ENCODE measurements around the gene CHTF8. TPM values are rescaled to one million over a fixed set of nuclear protein-coding genes. Genes with fewer than 3 reads are reported as not detected.
A peak's percentile ranks its signal among the peaks of the same experiment; 100 is the strongest.

CHTF8 gene
- polyA plus RNA-seq, 1 of the 3 experiments (the other 2 are of a cell fraction), result 83.0 TPM

GRCh38 chr16:69089091-69089910 lies 43.1 kb downstream of the CHTF8 start (continued):
- TF ChIP-seq FOSL2 (IDR thresholded peaks at IDR 0.05; ENCODE audit: borderline replicate concordance, low read depth) (no peak; the same call in 1 of the 2 replicates), CHD2 (IDR thresholded peaks at IDR 0.05; ENCODE audit: low read length, partially characterized antibody) (peak; percentile 26)

- WGBS (ENCODE audit: low lambda C conversion rate), result 86% methylated on average over 4 of the region's 4 CpGs
- Histone ChIP-seq H3K4me1 (ENCODE audit: control insufficient read depth in 1 of 2, insufficient read depth in 2 of 2, low read depth in 1 of 2, low read length in 1 of 2) (peaks cover 10 to 12% of the 10 kb centered on the region in 2 experiments; a peak in 3 of 4 replicates), H3K4me3 (ENCODE audit: low read depth in 2 of 2, low read length in 1 of 2) (no peak overlapping the region), H4K20me1 (ENCODE audit: insufficient read depth) (no peaks in the 10 kb centered on the region), H3K36me3 (replicated peaks in 1 of 2; ENCODE audit: control insufficient read depth in 1 of 2, insufficient read depth in 2 of 2, low read length in 1 of 2) (no peaks in the 10 kb centered on the region), H2AFZ (ENCODE audit: low read depth) (no peak overlapping the region), H3K9ac (no peak overlapping the region), H3K9me3 (no peaks in the 10 kb centered on the region), H3K9me2 (no peaks in the 10 kb centered on the region), H3K4me2 (no peak overlapping the region), H3K27ac (ENCODE audit: low read depth in 2 of 2, low read length in 1 of 2) (peak overlapping the region in 1 of 2 experiments; percentile 58; a peak in 1 of 4 replicates), H3K79me2 (ENCODE audit: insufficient read depth) (no peaks in the 10 kb centered on the region), H3F3A (replicated peaks; ENCODE audit: insufficient read depth) (peaks cover 7% of the 10 kb centered on the region), H3K27me3 (ENCODE audit: insufficient read depth) (no peaks in the 10 kb centered on the region)
- TF ChIP-seq ZBTB33 (IDR thresholded peaks at IDR 0.05; ENCODE audit: borderline replicate concordance, low read depth) (no peak), RFX5 (IDR thresholded peaks at IDR 0.05; ENCODE audit: low read length) (no peak)
- DNase-seq, result no peak
- POLR2A ChIA-PET, result interaction anchor here (0.8 to 1.4 kb wide), 2 partner anchors 23 to 41 kb away, joined by 4 read pairs; no protein-coding TSS in a partner anchor
- CTCF ChIA-PET, result interaction anchor here (1.6 kb wide), 1 partner anchor 179 kb away, joined by 4 read pairs; no protein-coding TSS in a partner anchor
Observed at GRCh38 chr16:69088684-69089083, 43.7 kb downstream of the CHTF8 start.

GRCh38 chr16:69087161-69087581 lies 45.2 kb downstream of the CHTF8 start:
- WGBS (ENCODE audit: low lambda C conversion rate), result 95% methylated on average over 3 of the region's 3 CpGs
- no peak for DNase-seq
- no peaks in the 10 kb centered on the region for H3K79me2 ChIP-seq (ENCODE audit: insufficient read depth)
- H3K9ac ChIP-seq, result no peak overlapping the region
- H3K9me3 ChIP-seq, result no peaks in the 10 kb centered on the region
- no peak overlapping the region for H3K4me2 ChIP-seq
- no peaks in the 10 kb centered on the region for H4K20me1 ChIP-seq (ENCODE audit: insufficient read depth)
- no peaks in the 10 kb centered on the region for H3K27me3 ChIP-seq (ENCODE audit: insufficient read depth)
- H2AFZ ChIP-seq (ENCODE audit: low read depth), result no peak overlapping the region
- H3K27ac ChIP-seq (ENCODE audit: low read depth in 2 of 2, low read length in 1 of 2), result no peak overlapping the region
- ChIA-PET CTCF (no interaction called here), POLR2A (no interaction called here)
- peaks cover 11 to 12% of the 10 kb centered on the region in 2 experiments; a peak in 3 of 4 replicates for H3K4me1 ChIP-seq (ENCODE audit: control insufficient read depth in 1 of 2, insufficient read depth in 2 of 2, low read depth in 1 of 2, low read length in 1 of 2)
- H3K4me3 ChIP-seq (ENCODE audit: low read depth in 2 of 2, low read length in 1 of 2), result no peak overlapping the region
- TF ChIP-seq REST (IDR thresholded peaks at IDR 0.05; ENCODE audit: low read depth, low read length) (no peak), GABPA (IDR thresholded peaks at IDR 0.05; ENCODE audit: low read depth) (no peak), ELF1 (IDR thresholded peaks at IDR 0.05) (no peak), RFX5 (IDR thresholded peaks at IDR 0.05; ENCODE audit: low read length) (no peak), NRF1 (IDR thresholded peaks at IDR 0.05; ENCODE audit: low read depth, low read length) (no peak), EP300 (IDR thresholded peaks at IDR 0.05; ENCODE audit: borderline replicate concordance in 1 of 2, low read depth in 1 of 2, low read length in 1 of 2) (no peak), CTCF (IDR thresholded peaks at IDR 0.05) (no peak), MEF2A (IDR thresholded peaks at IDR 0.05; ENCODE audit: borderline replicate concordance, low read depth) (no peak), FOXJ3 (CRISPR knock-in tag; IDR thresholded peaks at IDR 0.05) (no peak), CHD2 (IDR thresholded peaks at IDR 0.05; ENCODE audit: low read length, partially characterized antibody) (no peak), RAD21 (IDR thresholded peaks at IDR 0.05; ENCODE audit: low read length) (no peak), RXRA (IDR thresholded peaks at IDR 0.05; ENCODE audit: borderline replicate concordance, low read depth) (no peak)
- no peaks in the 10 kb centered on the region for H3K9me2 ChIP-seq
- H3K36me3 ChIP-seq (replicated peaks in 1 of 2; ENCODE audit: control insufficient read depth in 1 of 2, insufficient read depth in 2 of 2, low read length in 1 of 2), result no peaks in the 10 kb centered on the region
- peaks cover 7% of the 10 kb centered on the region for H3F3A ChIP-seq (replicated peaks; ENCODE audit: insufficient read depth)

All from SK-N-SH (cell line).